IMR-90 (cell line): ENCODE results near the gene TMTC1.

Experiments
- CEBPB ChIP-seq: IDR thresholded peaks from 2 replicates; pipeline ENCODE4 v1.6.1; 2012; ENCODE audit warnings: low read depth, low read length, improper control_type of control experiment
- CTCF ChIP-seq: conservative IDR thresholded peaks from 2 replicates; pipeline ENCODE4 v1.5.1; 2012; ENCODE audit warnings: mild to moderate bottlenecking, low read depth, low read length, improper control_type of control experiment
- FOS ChIP-seq: fragments of 150-350 bp; IDR thresholded peaks from 2 replicates; pipeline ENCODE4 v1.6.1; 2016; ENCODE audit warnings: low read depth, low read length
- MAFK ChIP-seq: IDR thresholded peaks from 2 replicates; pipeline ENCODE4 v1.6.1; 2012; ENCODE audit warnings: low read depth, low read length, improper control_type of control experiment
- POLR2A ChIP-seq: IDR thresholded peaks from 2 replicates; pipeline ENCODE4 v1.6.1; 2012; ENCODE audit warnings: mild to moderate bottlenecking, low read depth, low read length
- RAD21 ChIP-seq: IDR thresholded peaks from 2 replicates; pipeline ENCODE4 v1.6.1; 2012; ENCODE audit warnings: low read length, improper control_type of control experiment
- RFX5 ChIP-seq: IDR thresholded peaks from 2 replicates; pipeline ENCODE4 v1.8.0; 2012; ENCODE audit warnings: low read depth, mild to moderate bottlenecking, low read length, moderate library complexity
- USF2 ChIP-seq: fragments of 150-350 bp; IDR thresholded peaks from 2 replicates; pipeline ENCODE4 v1.6.1; 2017; ENCODE audit warnings: mild to moderate bottlenecking, antibody characterized with exemption, low read length, low read depth

GRCh38 chr12:29552324-29552927, 231.3 kb downstream of the TMTC1 start:
- TF ChIP-seq CTCF (peak; percentile 81), CEBPB (no peak), USF2 (no peak), FOS (no peak), RFX5 (no peak), MAFK (no peak), POLR2A (no peak), RAD21 (peak; percentile 90)
